Germinal center (tissue), 1 donor: ENCODE data around the gene MMP19.

Experiments used
- DNase-seq: peaks from one replicate; pipeline ENCODE4 v3.0.0; 2012; ENCODE audit warnings: mixed read lengths, low spot score

The MMP19 gene

DNA sequence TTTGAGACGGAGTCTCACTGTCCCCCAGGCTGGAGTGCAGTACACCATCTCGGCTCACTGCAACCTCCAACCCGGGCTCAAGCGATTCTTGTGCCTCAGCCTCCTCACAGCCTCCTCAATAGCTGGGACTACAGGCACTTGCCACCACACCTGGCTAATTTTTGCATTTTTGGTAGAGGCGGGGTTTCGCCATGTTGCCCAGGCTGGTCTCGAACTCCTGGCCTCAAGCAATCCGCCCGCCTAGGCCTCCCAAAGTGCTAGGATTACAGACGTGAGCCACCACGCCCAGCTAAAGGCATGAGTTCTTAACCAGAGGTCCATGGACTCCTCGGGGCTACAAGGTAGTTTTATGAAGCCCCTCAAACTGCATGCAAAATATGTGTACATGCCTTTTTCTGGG lies 27.3 kb downstream of the MMP19 start:
- no peak for DNase-seq

DNA sequence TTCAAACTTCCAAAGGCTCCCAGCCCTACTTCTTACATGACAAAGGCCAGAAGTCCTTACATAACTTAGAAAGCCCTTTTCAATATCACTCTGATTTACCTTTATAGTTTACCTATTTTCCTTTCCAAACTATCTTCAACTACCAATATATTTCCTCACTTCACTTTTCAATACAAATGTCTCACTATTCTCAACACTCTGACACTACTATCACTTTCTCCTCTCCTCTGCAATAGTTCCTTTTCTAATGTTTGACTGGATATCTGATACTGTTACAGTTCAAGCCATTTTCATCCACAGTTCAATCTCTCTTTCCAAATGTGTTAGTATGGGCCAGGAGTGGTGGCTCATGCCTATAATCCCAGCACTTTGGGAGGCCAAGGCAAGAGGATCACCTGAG lies 28.5 kb downstream of the MMP19 start:
- no peak for DNase-seq

DNA sequence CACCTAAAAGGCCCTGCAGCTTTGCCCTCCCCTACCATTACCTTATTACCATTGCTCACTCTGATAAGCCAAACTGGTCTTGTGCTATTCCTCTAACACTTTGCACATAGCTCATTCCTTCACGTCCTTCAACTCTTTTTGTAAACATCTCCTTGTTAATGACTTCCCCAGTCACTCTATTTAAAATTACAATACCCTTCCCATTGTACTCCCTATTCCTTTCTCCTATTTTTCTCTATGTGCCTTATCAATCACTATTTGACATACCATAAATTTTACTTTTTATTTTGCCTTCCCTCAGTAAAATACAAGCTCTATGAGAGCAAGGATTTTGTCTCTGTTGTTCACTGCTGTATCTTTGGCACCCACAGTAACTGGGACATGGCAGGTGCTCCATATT lies 30.6 kb downstream of the MMP19 start:
- no peak for DNase-seq

DNA sequence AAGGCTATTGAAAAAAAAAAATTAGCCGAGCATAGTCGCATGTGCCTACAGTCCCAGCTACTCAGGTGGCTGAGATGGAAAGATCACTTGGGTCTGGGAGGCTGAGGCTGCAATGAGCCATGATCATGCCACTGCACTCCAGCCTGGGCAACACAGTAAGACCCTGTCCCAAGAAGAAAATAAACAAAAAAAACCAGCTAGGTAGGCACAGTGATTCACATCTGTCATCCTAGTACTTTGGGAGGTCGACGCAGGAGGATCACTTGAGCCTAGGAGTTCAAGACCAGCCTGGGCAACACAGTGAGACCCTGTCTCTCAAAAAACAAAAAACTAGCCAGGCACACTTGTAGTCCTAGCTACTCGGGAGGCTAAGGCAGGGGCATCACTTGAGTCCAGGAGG lies 33.5 kb downstream of the MMP19 start:
- no peak for DNase-seq

DNA sequence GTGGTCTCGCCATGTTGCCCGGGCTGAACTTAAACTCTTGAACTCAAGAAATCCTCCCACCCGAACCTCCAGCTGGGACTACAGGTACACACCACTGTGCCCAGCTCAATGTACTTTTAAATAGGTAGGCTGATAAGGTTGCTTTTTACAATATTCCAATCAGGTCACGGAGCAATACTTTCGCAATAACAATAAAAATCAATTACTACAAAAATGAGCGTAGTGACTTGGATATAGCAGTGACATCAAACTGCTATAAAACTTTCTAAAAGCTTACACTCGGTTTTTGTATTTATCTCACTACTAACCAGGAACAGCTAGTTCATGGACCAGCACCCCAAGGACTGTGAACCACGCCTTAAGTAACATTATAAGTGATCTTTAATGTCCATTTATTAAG lies 35.8 kb downstream of the MMP19 start:
- DNase-seq: no peak

DNA sequence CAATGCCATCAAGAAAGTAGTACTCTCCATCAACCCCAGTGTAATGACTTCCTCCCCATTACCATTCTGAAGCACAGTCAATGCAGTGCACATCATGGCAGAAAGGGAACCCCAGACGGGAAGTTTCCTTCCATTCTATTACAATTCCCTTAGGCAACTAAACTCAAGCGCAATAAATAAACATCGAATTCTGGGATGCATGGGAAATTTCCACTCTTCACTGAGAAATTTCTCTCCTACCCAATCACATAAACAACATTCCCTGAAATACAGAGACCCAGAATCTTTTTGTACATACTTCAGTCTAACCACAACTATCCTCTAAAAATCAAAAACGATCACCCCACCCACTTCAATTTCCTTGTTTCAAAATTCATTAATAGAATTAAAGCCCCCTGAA lies 45.2 kb downstream of the MMP19 start:
- no peak for DNase-seq

DNA sequence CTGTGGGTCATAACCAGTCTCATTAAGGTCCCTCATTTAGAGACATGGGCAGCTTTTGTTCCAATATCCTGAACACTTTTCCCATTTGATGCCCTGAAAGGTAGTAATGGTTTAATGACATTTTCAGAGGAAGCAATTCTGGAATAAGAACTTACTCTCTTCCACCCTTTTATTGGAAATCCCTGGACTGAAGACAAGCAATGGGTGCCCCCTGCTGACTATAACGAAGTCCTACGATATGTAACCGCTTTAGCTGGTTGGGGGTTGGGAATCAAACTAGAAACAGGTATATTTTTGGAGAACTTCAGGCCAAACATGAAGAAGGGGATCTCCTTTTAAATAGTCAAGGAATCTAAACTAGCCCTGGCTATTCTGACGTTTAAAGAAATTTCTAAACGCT lies 45.7 kb downstream of the MMP19 start:
- DNase-seq: no peak

DNA sequence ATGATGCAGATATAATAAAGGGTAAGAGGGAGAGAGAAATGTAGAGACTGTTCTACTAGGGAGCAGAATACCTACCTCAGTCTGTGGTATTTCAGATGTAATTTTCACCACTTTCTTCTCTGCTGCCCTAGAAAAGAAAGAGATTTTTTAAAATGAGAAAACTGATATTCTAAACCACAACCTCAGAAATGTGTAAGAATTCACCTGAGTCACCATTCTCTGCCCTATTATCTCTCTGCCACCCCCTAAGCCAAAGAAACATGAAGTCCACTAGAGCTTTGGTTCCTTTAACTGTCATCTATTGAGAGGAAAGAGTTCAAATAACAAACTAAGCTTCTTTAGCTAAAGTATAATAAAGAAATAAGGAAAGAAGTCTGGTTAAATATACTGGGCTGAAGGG lies 46.8 kb downstream of the MMP19 start:
- no peak for DNase-seq

DNA sequence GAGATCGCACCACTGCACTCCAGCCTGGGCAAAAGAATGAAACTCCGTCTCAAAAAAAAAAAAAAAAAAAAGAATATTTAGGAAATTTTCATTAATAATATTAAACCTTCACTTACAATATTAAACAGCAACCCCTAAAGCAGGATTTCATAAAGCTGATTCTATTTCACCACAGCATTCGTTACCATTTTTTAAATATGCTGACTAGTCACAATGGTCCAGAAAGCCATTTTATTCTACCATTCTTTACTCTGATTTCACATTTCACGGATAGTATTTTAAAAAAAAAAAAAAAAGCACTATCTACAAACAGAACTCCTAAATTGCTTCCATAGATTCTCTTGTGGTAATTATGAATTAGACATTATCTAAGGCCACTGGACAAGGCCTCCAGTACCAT lies 52.8 kb downstream of the MMP19 start:
- DNase-seq: no peak

DNA sequence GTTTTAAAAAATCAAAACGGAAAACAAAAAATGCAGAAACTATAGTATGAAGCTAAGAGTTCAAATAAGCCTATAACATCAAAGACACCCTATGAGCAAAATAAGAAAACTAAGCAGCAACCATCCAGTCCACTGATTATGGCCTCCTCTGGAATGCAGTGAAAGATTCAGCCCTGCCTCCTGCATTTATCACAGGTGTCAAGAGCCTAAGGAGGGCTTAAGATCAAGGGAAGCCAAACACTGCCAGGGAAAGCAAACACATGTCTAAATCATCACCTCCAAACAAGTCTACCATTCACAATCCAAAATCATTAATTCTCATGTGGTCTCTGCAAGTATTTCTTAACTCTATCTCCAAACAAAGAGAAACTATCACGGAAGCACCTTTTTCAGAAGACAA lies 53.6 kb downstream of the MMP19 start:
- no peak for DNase-seq

DNA sequence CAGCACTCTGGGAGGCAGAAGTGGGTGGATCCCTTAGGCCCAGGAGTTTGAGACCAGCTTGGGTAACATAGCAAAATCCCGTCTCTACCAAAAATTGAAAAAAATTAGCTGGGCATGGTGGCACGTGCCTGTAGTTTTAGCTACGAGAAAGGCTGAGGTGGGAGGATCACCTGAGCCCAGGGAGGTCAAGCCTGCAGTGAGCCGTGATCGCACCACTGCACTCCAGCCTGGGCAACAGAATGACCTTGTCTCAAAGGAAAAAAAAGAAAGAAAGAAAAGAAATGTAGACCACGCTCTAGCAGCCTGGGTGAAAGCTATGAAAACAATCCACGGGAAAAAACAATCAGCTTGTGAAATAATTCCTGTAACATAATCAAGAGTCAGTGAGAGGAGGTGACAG lies 54.2 kb downstream of the MMP19 start:
- DNase-seq: no peak
